ENCODE results near the gene DCLRE1C.
"Not testable (repeated sequence)": the region's sequence is repeated elsewhere in the genome, so short reads cannot be mapped to it uniquely, and the experiment has no call there.

The DCLRE1C gene

GRCh38 chr10:14954934-14955333 lies 1.0 kb upstream of the DCLRE1C start:
- H3K4me3 ChIP-seq (ENCODE audit: low read depth, low read length) = peak overlapping the region; percentile 76
- DNase-seq (ENCODE audit: low read depth) = no peak
- no peak for TF ChIP-seq CTCF (IDR thresholded peaks at IDR 0.05; ENCODE audit: insufficient read depth, low read depth, low read length, missing control alignments)

GRCh38 chr10:14953424-14954000 lies 384 bp downstream of the DCLRE1C start:
- DNase-seq (ENCODE audit: low read depth) = peak; percentile 86
- peak overlapping the region; percentile 76 for H3K4me3 ChIP-seq (ENCODE audit: low read depth, low read length)
- TF ChIP-seq CTCF (IDR thresholded peaks at IDR 0.05; ENCODE audit: insufficient read depth, low read depth, low read length, missing control alignments) = no peak

GRCh38 chr10:14952851-14953423 lies 959 bp downstream of the DCLRE1C start:
- DNase-seq (ENCODE audit: low read depth) = peak; percentile 31
- H3K4me3 ChIP-seq (ENCODE audit: low read depth, low read length) = peak overlapping the region; percentile 76
- TF ChIP-seq CTCF (IDR thresholded peaks at IDR 0.05; ENCODE audit: insufficient read depth, low read depth, low read length, missing control alignments) = no peak

- TF ChIP-seq CTCF (IDR thresholded peaks at IDR 0.05; ENCODE audit: insufficient read depth, low read depth, low read length, missing control alignments) = no peak
- no peak for DNase-seq (ENCODE audit: low read depth)
- no peak overlapping the region for H3K4me3 ChIP-seq (ENCODE audit: low read depth, low read length)
Measured at GRCh38 chr10:14949291-14949690, 4.6 kb downstream of the DCLRE1C start.

- no peak for TF ChIP-seq CTCF (IDR thresholded peaks at IDR 0.05; ENCODE audit: insufficient read depth, low read depth, low read length, missing control alignments)
- DNase-seq (ENCODE audit: low read depth) = no peak
Measured at GRCh38 chr10:14947268-14947667, 6.6 kb downstream of the DCLRE1C start.

GRCh38 chr10:14945108-14945507 lies 8.8 kb downstream of the DCLRE1C start:
- DNase-seq (ENCODE audit: low read depth) = no peak
- no peak for TF ChIP-seq CTCF (IDR thresholded peaks at IDR 0.05; ENCODE audit: insufficient read depth, low read depth, low read length, missing control alignments)
- no peak overlapping the region for H3K4me3 ChIP-seq (ENCODE audit: low read depth, low read length)

More at GRCh38 chr10:14947268-14947667, 6.6 kb downstream of the DCLRE1C start:
- H3K4me3 ChIP-seq (ENCODE audit: low read depth, low read length) = no peak overlapping the region

GRCh38 chr10:14942950-14943338 lies 11.0 kb downstream of the DCLRE1C start:
- not testable (repeated sequence) for DNase-seq (ENCODE audit: low read depth)

GRCh38 chr10:14942147-14942949 lies 11.5 kb downstream of the DCLRE1C start:
- not testable (repeated sequence) for H3K4me3 ChIP-seq (ENCODE audit: low read depth, low read length)
- DNase-seq (ENCODE audit: low read depth) = peak; percentile 73

More at GRCh38 chr10:14942950-14943338, 11.0 kb downstream of the DCLRE1C start:
- not testable (repeated sequence) for H3K4me3 ChIP-seq (ENCODE audit: low read depth, low read length)

- H3K4me3 ChIP-seq (ENCODE audit: low read depth, low read length) = not testable (repeated sequence)
- peak; percentile 50 for DNase-seq (ENCODE audit: low read depth)
Measured at GRCh38 chr10:14938971-14939370, 14.9 kb downstream of the DCLRE1C start.

Measured in GM12865 (cell line).